ENCODE data around the gene FOXS1. TPM values are rescaled to one million over a fixed set of nuclear protein-coding genes. Genes with fewer than 3 reads are reported as not detected.

FOXS1 gene
- total and polyA plus RNA-seq, 2 experiments from 2014 or later: 0.26 TPM; not detected in 1

DNA sequence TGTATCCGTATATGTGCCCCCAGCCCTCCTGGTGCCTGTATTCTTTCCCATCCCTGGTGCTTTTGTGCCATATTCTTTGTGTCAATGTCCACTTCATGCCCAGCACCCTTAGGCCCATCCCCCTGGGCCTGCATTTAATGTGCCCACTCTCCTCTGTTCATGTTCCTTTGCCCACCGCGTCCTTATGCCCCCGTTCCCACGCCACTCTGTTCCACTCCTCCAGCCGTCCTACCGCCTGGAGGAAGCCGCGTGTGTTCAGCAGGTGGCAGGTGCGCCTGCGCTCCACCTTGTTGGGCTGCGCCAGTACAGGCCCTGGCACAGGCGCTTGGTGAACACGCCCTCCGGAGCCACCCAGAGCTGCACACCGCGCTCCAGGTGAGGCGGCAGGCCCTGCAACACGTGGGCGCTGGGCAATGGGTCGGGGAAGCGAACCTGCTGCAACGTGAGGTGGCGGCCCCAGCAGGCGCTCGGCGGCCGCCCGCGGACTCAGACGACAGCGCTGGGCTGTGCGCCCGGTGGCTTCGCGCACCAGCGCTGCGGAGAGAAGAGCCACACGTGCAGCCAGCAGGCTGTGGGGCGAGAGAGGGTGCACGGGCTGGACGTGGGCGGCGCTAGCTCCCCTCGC, 4.0 kb upstream of the FOXS1 start:
- Histone ChIP-seq H3K9me2 (ENCODE audit: insufficient read depth) (no peaks in the 10 kb centered on the region), H3K27ac (ENCODE audit: low read depth) (no peak overlapping the region), H3K4me1 (ENCODE audit: insufficient read depth) (peaks cover 10% of the 10 kb centered on the region), H3K4me2 (peak overlapping the region; percentile 82), H3K36me3 (ENCODE audit: insufficient read depth) (no peaks in the 10 kb centered on the region), H3F3A (replicated peaks; ENCODE audit: low read depth) (peaks cover 2% of the 10 kb centered on the region; the same call in 1 of the 2 replicates), H3K27me3 (ENCODE audit: insufficient read depth) (peaks cover 55% of the 10 kb centered on the region), H3K79me2 (replicated peaks; ENCODE audit: insufficient read depth) (no peaks in the 10 kb centered on the region), H4K20me1 (replicated peaks; ENCODE audit: insufficient read depth) (no peaks in the 10 kb centered on the region), H2AFZ (peak overlapping the region; percentile 99), H3K4me3 (peak overlapping the region; percentile 50)
- ATAC-seq (peak; percentile 47), DNase-seq (ENCODE audit: low spot score) (peak; percentile 70)
- peaks cover 8% of the 10 kb centered on the region; the same call in 2 of the 3 replicates for H3K4me1 Mint-ChIP-seq
- H3K27ac Mint-ChIP-seq: no peak overlapping the region
- H3K36me3 Mint-ChIP-seq (ENCODE audit: low read depth): no peaks in the 10 kb centered on the region
- no peak overlapping the region; the same call in 2 of the 3 replicates for H3K4me3 Mint-ChIP-seq
- TF ChIP-seq, protein P1, sequence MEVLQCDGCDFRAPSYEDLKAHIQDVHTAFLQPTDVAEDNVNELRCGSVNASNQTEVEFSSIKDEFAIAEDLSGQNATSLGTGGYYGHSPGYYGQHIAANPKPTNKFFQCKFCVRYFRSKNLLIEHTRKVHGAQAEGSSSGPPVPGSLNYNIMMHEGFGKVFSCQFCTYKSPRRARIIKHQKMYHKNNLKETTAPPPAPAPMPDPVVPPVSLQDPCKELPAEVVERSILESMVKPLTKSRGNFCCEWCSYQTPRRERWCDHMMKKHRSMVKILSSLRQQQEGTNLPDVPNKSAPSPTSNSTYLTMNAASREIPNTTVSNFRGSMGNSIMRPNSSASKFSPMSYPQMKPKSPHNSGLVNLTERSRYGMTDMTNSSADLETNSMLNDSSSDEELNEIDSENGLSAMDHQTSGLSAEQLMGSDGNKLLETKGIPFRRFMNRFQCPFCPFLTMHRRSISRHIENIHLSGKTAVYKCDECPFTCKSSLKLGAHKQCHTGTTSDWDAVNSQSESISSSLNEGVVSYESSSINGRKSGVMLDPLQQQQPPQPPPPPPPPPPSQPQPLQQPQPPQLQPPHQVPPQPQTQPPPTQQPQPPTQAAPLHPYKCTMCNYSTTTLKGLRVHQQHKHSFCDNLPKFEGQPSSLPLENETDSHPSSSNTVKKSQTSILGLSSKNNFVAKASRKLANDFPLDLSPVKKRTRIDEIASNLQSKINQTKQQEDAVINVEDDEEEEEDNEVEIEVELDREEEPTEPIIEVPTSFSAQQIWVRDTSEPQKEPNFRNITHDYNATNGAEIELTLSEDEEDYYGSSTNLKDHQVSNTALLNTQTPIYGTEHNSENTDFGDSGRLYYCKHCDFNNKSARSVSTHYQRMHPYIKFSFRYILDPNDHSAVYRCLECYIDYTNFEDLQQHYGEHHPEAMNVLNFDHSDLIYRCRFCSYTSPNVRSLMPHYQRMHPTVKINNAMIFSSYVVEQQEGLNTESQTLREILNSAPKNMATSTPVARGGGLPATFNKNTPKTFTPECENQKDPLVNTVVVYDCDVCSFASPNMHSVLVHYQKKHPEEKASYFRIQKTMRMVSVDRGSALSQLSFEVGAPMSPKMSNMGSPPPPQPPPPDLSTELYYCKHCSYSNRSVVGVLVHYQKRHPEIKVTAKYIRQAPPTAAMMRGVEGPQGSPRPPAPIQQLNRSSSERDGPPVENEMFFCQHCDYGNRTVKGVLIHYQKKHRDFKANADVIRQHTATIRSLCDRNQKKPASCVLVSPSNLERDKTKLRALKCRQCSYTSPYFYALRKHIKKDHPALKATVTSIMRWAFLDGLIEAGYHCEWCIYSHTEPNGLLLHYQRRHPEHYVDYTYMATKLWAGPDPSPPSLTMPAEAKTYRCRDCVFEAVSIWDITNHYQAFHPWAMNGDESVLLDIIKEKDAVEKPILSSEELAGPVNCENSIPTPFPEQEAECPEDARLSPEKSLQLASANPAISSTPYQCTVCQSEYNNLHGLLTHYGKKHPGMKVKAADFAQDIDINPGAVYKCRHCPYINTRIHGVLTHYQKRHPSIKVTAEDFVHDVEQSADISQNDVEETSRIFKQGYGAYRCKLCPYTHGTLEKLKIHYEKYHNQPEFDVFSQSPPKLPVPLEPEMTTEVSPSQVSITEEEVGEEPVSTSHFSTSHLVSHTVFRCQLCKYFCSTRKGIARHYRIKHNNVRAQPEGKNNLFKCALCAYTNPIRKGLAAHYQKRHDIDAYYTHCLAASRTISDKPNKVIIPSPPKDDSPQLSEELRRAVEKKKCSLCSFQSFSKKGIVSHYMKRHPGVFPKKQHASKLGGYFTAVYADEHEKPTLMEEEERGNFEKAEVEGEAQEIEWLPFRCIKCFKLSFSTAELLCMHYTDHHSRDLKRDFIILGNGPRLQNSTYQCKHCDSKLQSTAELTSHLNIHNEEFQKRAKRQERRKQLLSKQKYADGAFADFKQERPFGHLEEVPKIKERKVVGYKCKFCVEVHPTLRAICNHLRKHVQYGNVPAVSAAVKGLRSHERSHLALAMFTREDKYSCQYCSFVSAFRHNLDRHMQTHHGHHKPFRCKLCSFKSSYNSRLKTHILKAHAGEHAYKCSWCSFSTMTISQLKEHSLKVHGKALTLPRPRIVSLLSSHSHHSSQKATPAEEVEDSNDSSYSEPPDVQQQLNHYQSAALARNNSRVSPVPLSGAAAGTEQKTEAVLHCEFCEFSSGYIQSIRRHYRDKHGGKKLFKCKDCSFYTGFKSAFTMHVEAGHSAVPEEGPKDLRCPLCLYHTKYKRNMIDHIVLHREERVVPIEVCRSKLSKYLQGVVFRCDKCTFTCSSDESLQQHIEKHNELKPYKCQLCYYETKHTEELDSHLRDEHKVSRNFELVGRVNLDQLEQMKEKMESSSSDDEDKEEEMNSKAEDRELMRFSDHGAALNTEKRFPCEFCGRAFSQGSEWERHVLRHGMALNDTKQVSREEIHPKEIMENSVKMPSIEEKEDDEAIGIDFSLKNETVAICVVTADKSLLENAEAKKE (CRISPR knock-in tag; IDR thresholded peaks at IDR 0.05): no peak
- TF ChIP-seq STAT1 (IDR thresholded peaks at IDR 0.05; ENCODE audit: unreplicated experiment): no peak
- no peak for TF ChIP-seq ZNF331 (CRISPR knock-in tag; IDR thresholded peaks at IDR 0.05; ENCODE audit: low read depth)
- TF ChIP-seq, protein P2, sequence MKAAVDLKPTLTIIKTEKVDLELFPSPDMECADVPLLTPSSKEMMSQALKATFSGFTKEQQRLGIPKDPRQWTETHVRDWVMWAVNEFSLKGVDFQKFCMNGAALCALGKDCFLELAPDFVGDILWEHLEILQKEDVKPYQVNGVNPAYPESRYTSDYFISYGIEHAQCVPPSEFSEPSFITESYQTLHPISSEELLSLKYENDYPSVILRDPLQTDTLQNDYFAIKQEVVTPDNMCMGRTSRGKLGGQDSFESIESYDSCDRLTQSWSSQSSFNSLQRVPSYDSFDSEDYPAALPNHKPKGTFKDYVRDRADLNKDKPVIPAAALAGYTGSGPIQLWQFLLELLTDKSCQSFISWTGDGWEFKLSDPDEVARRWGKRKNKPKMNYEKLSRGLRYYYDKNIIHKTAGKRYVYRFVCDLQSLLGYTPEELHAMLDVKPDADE (IDR thresholded peaks at IDR 0.05): no peak
- TF ChIP-seq ZNF114 (CRISPR knock-in tag; IDR thresholded peaks at IDR 0.05): no peak
- no peak for TF ChIP-seq EZH2phosphoT487 (IDR thresholded peaks at IDR 0.05; ENCODE audit: unreplicated experiment)
- TF ChIP-seq EZH2 (IDR thresholded peaks at IDR 0.05; ENCODE audit: low read depth, unreplicated experiment): no peak
- no peak for TF ChIP-seq POLR2AphosphoS5 (IDR thresholded peaks at IDR 0.05; ENCODE audit: low read depth)
- TF ChIP-seq CREB1 (CRISPR knock-in tag; IDR thresholded peaks at IDR 0.05; ENCODE audit: low read depth): no peak
- TF ChIP-seq, protein P3, sequence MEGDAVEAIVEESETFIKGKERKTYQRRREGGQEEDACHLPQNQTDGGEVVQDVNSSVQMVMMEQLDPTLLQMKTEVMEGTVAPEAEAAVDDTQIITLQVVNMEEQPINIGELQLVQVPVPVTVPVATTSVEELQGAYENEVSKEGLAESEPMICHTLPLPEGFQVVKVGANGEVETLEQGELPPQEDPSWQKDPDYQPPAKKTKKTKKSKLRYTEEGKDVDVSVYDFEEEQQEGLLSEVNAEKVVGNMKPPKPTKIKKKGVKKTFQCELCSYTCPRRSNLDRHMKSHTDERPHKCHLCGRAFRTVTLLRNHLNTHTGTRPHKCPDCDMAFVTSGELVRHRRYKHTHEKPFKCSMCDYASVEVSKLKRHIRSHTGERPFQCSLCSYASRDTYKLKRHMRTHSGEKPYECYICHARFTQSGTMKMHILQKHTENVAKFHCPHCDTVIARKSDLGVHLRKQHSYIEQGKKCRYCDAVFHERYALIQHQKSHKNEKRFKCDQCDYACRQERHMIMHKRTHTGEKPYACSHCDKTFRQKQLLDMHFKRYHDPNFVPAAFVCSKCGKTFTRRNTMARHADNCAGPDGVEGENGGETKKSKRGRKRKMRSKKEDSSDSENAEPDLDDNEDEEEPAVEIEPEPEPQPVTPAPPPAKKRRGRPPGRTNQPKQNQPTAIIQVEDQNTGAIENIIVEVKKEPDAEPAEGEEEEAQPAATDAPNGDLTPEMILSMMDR (conservative IDR thresholded peaks at IDR 0.05; ENCODE audit: low read depth in 2 of 2): no peak
- TF ChIP-seq, protein P4, sequence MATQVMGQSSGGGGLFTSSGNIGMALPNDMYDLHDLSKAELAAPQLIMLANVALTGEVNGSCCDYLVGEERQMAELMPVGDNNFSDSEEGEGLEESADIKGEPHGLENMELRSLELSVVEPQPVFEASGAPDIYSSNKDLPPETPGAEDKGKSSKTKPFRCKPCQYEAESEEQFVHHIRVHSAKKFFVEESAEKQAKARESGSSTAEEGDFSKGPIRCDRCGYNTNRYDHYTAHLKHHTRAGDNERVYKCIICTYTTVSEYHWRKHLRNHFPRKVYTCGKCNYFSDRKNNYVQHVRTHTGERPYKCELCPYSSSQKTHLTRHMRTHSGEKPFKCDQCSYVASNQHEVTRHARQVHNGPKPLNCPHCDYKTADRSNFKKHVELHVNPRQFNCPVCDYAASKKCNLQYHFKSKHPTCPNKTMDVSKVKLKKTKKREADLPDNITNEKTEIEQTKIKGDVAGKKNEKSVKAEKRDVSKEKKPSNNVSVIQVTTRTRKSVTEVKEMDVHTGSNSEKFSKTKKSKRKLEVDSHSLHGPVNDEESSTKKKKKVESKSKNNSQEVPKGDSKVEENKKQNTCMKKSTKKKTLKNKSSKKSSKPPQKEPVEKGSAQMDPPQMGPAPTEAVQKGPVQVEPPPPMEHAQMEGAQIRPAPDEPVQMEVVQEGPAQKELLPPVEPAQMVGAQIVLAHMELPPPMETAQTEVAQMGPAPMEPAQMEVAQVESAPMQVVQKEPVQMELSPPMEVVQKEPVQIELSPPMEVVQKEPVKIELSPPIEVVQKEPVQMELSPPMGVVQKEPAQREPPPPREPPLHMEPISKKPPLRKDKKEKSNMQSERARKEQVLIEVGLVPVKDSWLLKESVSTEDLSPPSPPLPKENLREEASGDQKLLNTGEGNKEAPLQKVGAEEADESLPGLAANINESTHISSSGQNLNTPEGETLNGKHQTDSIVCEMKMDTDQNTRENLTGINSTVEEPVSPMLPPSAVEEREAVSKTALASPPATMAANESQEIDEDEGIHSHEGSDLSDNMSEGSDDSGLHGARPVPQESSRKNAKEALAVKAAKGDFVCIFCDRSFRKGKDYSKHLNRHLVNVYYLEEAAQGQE (IDR thresholded peaks at IDR 0.05; ENCODE audit: unreplicated experiment): no peak
- no peak for TF ChIP-seq NANOG (IDR thresholded peaks at IDR 0.05; ENCODE audit: borderline replicate concordance)
- no peak for TF ChIP-seq JUNB (IDR thresholded peaks at IDR 0.05; ENCODE audit: unreplicated experiment)
- peaks cover 32% of the 10 kb centered on the region for H3K27me3 Mint-ChIP-seq (ENCODE audit: insufficient read depth, low read depth, poor library complexity)
- peaks cover 32% of the 10 kb centered on the region for H3K9me3 Mint-ChIP-seq
